Osteoblast (primary cell): ENCODE measurements around the gene XRCC3. TPM values are rescaled to one million over a fixed set of nuclear protein-coding genes. Genes with fewer than 3 reads are reported as not detected.

Experiments
- DNase-seq: peaks from one replicate; pipeline ENCODE4 v3.0.0; 2011; ENCODE audit warnings: low spot score, mixed read lengths; ENCODE audit not compliant: insufficient read length; ENCODE audit errors: missing footprints
- H2AFZ ChIP-seq: 2 replicates; pipeline ENCODE4 v1.6.0; 2011; ENCODE audit warnings: mild to moderate bottlenecking, low read length
- H3K27ac ChIP-seq: 2 replicates; pipeline ENCODE4 v1.5.1; 2011; ENCODE audit warnings: mild to moderate bottlenecking, low read depth, low read length, moderate library complexity
- H3K27me3 ChIP-seq: 2 replicates; pipeline ENCODE4 v1.6.0; 2012; ENCODE audit warnings: mild to moderate bottlenecking, control low read depth, inconsistent platforms, low read length, moderate library complexity; ENCODE audit not compliant: insufficient read depth
- H3K36me3 ChIP-seq: 2 replicates; pipeline ENCODE4 v1.5.1; 2011; ENCODE audit warnings: mild to moderate bottlenecking, low read length, control low read depth, moderate library complexity; ENCODE audit not compliant: insufficient read depth
- H3K4me1 ChIP-seq: 2 replicates; pipeline ENCODE4 v1.5.1; 2011; ENCODE audit warnings: mild to moderate bottlenecking, low read length, control low read depth, moderate library complexity; ENCODE audit not compliant: insufficient read depth
- H3K4me2 ChIP-seq: 2 replicates; pipeline ENCODE4 v1.6.0; 2011; ENCODE audit warnings: mild to moderate bottlenecking, low read length; ENCODE audit not compliant: insufficient read depth
- H3K4me3 ChIP-seq: fragments of 200-600 bp; sonication (generic); 3 replicates; pipeline ENCODE4 v1.5.1; 2012; ENCODE audit warnings: mild to moderate bottlenecking, low read length, inconsistent platforms; ENCODE audit not compliant: insufficient read depth
- H3K79me2 ChIP-seq: 2 replicates; pipeline ENCODE4 v1.6.0; 2012; ENCODE audit warnings: mild to moderate bottlenecking, low read length, control low read depth, inconsistent platforms; ENCODE audit not compliant: insufficient read depth
- H3K9me3 ChIP-seq: 2 replicates; pipeline ENCODE4 v1.5.1; 2011; ENCODE audit warnings: low read depth, low read length, control low read depth
- H4K20me1 ChIP-seq: 2 replicates; pipeline ENCODE4 v1.6.0; 2012; ENCODE audit warnings: mild to moderate bottlenecking, low read length, control low read depth; ENCODE audit not compliant: insufficient read depth
- CTCF ChIP-seq: IDR thresholded peaks from 2 replicates; pipeline ENCODE4 v1.5.1; 2011; ENCODE audit warnings: mild to moderate bottlenecking, low read depth, low read length, moderate library complexity; ENCODE audit errors: extremely low read depth
- total RNA-seq: library from RNA; depleted of rRNA; stranded (reverse); fragments of >200 nt; gene quantifications from 2 replicates; pipeline ENCODE4 v1.2.3, GENCODE V29; 2012

The XRCC3 gene
- total RNA-seq, 1 donor, result 4.3 TPM

- no peak overlapping the region for H3K4me3 ChIP-seq
- peaks cover 15% of the 10 kb centered on the region for H4K20me1 ChIP-seq
- no peaks in the 10 kb centered on the region for H3K4me1 ChIP-seq
- H3K79me2 ChIP-seq, result peaks cover 60% of the 10 kb centered on the region
- no peaks in the 10 kb centered on the region for H3K9me3 ChIP-seq
- peaks cover 66% of the 10 kb centered on the region for H3K36me3 ChIP-seq
- H3K4me2 ChIP-seq, result no peak overlapping the region
- no peak overlapping the region for H2AFZ ChIP-seq
- H3K27me3 ChIP-seq, result no peaks in the 10 kb centered on the region
- DNase-seq, result peak; percentile 80
- no peak overlapping the region for H3K27ac ChIP-seq
- no peak for TF ChIP-seq CTCF
Observed at GRCh38 chr14:103698380-103699260, 16.6 kb downstream of the XRCC3 start.

GRCh38 chr14:103697603-103698379 lies 17.5 kb downstream of the XRCC3 start:
- H3K4me2 ChIP-seq, result no peak overlapping the region
- peaks cover 12% of the 10 kb centered on the region for H4K20me1 ChIP-seq
- H3K4me1 ChIP-seq, result no peaks in the 10 kb centered on the region
- H3K79me2 ChIP-seq, result peaks cover 68% of the 10 kb centered on the region
- no peak overlapping the region for H3K4me3 ChIP-seq
- H3K9me3 ChIP-seq, result no peaks in the 10 kb centered on the region
- peak; percentile 83 for DNase-seq
- H3K27me3 ChIP-seq, result no peaks in the 10 kb centered on the region
- peaks cover 70% of the 10 kb centered on the region for H3K36me3 ChIP-seq
- no peak overlapping the region for H3K27ac ChIP-seq
- TF ChIP-seq CTCF, result no peak
- no peak overlapping the region for H2AFZ ChIP-seq

GRCh38 chr14:103697206-103697602 lies 18.0 kb downstream of the XRCC3 start:
- peaks cover 74% of the 10 kb centered on the region for H3K79me2 ChIP-seq

More at GRCh38 chr14:103697206-103697602, 18.0 kb downstream of the XRCC3 start:
- TF ChIP-seq CTCF, result no peak
- Histone ChIP-seq H2AFZ (no peak overlapping the region), H3K4me3 (no peak overlapping the region), H4K20me1 (peaks cover 10% of the 10 kb centered on the region), H3K4me1 (no peaks in the 10 kb centered on the region), H3K4me2 (no peak overlapping the region), H3K27ac (peak overlapping the region; percentile 15), H3K27me3 (no peaks in the 10 kb centered on the region), H3K36me3 (peaks cover 70% of the 10 kb centered on the region), H3K9me3 (no peaks in the 10 kb centered on the region)
- DNase-seq, result peak; percentile 73
